Measurements from ENCODE around the gene KLF13. TPM values are rescaled to one million over a fixed set of nuclear protein-coding genes. Genes with fewer than 3 reads are reported as not detected.

KLF13 gene
- total and polyA plus RNA-seq, 10 of the 15 experiments (the other 5 are each of a cell fraction or from before 2014, with no cell fraction given), result 20.3 to 109 (median 51.4) TPM

DNA sequence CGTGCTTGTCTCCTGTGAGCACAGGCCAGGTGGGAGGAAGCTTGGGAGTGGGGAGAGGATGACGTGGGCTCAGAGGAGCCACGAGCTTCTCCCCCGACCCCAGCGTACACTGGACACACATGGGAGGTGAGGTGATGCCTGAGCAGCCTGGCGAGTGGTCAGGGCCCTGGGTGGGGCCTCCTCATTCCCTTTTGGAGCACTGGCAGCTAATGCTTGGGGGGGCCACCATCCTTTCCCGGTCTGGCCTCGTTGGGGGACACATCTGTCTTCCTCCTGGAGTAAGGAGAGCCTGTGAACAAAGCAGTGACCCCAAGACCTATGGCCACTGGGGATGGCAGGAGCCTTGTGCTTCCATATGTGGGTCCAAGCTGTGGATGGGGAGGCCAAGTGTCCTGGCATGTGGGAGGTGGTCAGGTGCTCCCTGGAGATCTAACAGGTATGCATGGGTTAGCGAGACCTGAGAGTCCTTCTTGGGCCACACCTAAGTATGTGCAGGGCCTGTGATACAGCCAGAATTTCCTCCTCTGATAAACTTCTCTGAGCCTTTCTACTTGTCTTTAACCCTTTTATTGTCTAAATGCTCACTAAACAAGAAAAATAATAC is 9.5 kb downstream of the KLF13 start:
- TF ChIP-seq BHLHE40 (IDR thresholded peaks at IDR 0.05; ENCODE audit: borderline replicate concordance in 1 of 2, low read depth in 2 of 2, low read length in 1 of 2) (peak in 1 of 2 experiments; percentile 12; a peak in 1 of 4 replicates), HDAC2 (IDR thresholded peaks at IDR 0.05) (no peak)
- POLR2A ChIA-PET, result interaction anchor here (1.1 to 1.3 kb wide), 2 partner anchors 10 to 30 kb away, joined by 3 to 8 read pairs; partner anchors contain the start of gene KLF13
- intact Hi-C loops (cut with micrococcal nuclease; ENCODE audit: unreplicated experiment) (no loop called here), in situ Hi-C loops (cut with MboI) (loop anchor here (10.0 to 25.0 kb wide), 3 partner anchors 331 to 1276 kb away; partner anchors contain the start of genes ARHGAP11A and ARHGAP11B)
- Histone ChIP-seq H3K9me3 (replicated peaks; ENCODE audit: control insufficient read depth, insufficient read depth, low read length) (no peaks in the 10 kb centered on the region), H3K27ac (ENCODE audit: control insufficient read depth, insufficient read depth) (no peak overlapping the region), H3K9ac (ENCODE audit: control insufficient read depth, insufficient read depth, low read length) (no peak overlapping the region), H2AFZ (ENCODE audit: control insufficient read depth, low read depth, low read length) (no peak overlapping the region), H3K36me3 (ENCODE audit: control insufficient read depth in 2 of 2, insufficient read depth in 2 of 2, low read length in 1 of 2) (peaks cover 4 to 12% of the 10 kb centered on the region in 2 experiments), H3K27me3 (replicated peaks in 1 of 2; ENCODE audit: control insufficient read depth in 2 of 2, insufficient read depth in 2 of 2, low read length in 1 of 2) (no peaks in the 10 kb centered on the region), H3K79me2 (ENCODE audit: control insufficient read depth, insufficient read depth, low read length) (peaks cover 97% of the 10 kb centered on the region), H3K4me2 (ENCODE audit: control insufficient read depth, insufficient read depth) (peak overlapping the region; percentile 42), H3K4me3 (no peak overlapping the region), H3K4me1 (ENCODE audit: control insufficient read depth, insufficient read depth, low read length) (peaks cover 86% of the 10 kb centered on the region), H4K20me1 (ENCODE audit: control insufficient read depth, insufficient read depth) (peaks cover 16% of the 10 kb centered on the region)
- no peak for ATAC-seq
- no peak for FAIRE-seq
- SMC1A ChIA-PET (ENCODE audit: uncharacterized antibody, unreplicated experiment), result interaction anchor here (0.7 to 1.0 kb wide), 2 partner anchors 33 to 105 kb away, joined by 3 read pairs; no protein-coding TSS in a partner anchor
- no peak for DNase-seq (ENCODE audit: low read depth, low spot score)
- RAD21 ChIA-PET (ENCODE audit: unreplicated experiment), result interaction anchor here (1.0 to 1.3 kb wide), 3 partner anchors 10 to 99 kb away, joined by 3 to 5 read pairs (median 4); no protein-coding TSS in a partner anchor
- BruUV-seq (replicated peaks), result no TSS peak
- CTCF ChIA-PET, result interaction anchor here (0.6 to 1.5 kb wide), 3 partner anchors 83 to 534 kb away, joined by 3 to 7 read pairs (median 4); no protein-coding TSS in a partner anchor
- 90% methylated on average over 9 of the region's 9 CpGs for WGBS (ENCODE audit: insufficient coverage, insufficient replicate concordance, low lambda C conversion rate, missing lambda C conversion rate)

DNA sequence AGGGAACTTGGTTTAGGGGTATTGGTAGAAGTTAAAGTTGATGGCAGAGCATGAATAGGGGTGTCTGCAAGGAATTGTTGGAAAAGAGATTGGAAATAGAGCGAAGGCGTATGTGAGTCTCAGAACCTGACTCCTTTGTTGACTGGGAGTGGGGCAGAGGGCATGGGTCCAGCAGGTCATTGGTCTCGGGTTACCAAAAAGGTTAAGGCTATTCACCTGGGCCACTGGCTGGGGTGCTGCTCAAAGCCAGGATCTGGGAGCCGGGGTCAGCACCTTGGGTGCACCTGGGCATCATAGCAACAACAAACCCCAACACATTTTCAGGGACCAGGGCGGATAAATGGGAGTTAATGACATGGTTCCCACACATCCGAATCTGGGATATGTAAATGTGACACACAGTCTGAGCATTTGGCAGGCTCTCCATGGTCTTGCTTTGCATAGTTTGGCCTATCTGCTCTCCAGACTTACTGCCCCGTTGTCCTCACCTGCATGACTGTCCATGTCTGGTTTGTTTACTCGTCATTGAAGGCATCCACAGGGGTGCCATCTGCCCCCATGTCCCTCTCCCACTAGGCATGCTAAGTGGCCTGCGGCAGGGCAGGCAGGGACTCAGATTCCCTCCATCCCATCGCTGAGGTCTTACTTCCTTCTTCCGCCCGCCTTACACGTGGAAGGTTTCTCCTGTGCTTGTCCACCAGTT is 10.1 kb downstream of the KLF13 start:
- no peak for DNase-seq (ENCODE audit: low read depth, low spot score)
- H3K4me1 ChIP-seq (ENCODE audit: control insufficient read depth, insufficient read depth, low read length), result peaks cover 86% of the 10 kb centered on the region
- ChIA-PET POLR2A (interaction anchor here (1.3 kb wide), 1 partner anchor 10 kb away, joined by 8 read pairs; the partner anchor contains the start of gene KLF13), CTCF (no interaction called here), SMC1A (ENCODE audit: uncharacterized antibody, unreplicated experiment) (no interaction called here), RAD21 (ENCODE audit: unreplicated experiment) (interaction anchor here (1.1 to 1.7 kb wide), 2 partner anchors 9 to 10 kb away, joined by 3 to 5 read pairs; partner anchors contain the start of gene KLF13)
- no TSS peak for BruUV-seq (replicated peaks)
- ATAC-seq, result no peak
- H3K36me3 ChIP-seq (ENCODE audit: control insufficient read depth in 2 of 2, insufficient read depth in 2 of 2, low read length in 1 of 2), result peaks cover 4 to 14% of the 10 kb centered on the region in 2 experiments
- H3K9me3 ChIP-seq (replicated peaks; ENCODE audit: control insufficient read depth, insufficient read depth, low read length), result no peaks in the 10 kb centered on the region
- 55% methylated on average over 13 of the region's 13 CpGs for WGBS (ENCODE audit: insufficient coverage, insufficient replicate concordance, low lambda C conversion rate, missing lambda C conversion rate)
- H3K27me3 ChIP-seq (replicated peaks in 1 of 2; ENCODE audit: control insufficient read depth in 2 of 2, insufficient read depth in 2 of 2, low read length in 1 of 2), result no peaks in the 10 kb centered on the region
- peak overlapping the region; percentile 33 for H3K4me2 ChIP-seq (ENCODE audit: control insufficient read depth, insufficient read depth)
- peaks cover 12% of the 10 kb centered on the region for H4K20me1 ChIP-seq (ENCODE audit: control insufficient read depth, insufficient read depth)
- intact Hi-C loops (cut with micrococcal nuclease; ENCODE audit: unreplicated experiment), result no loop called here
- TF ChIP-seq BACH1 (IDR thresholded peaks at IDR 0.05; ENCODE audit: borderline replicate concordance), result no peak
- no peak for TF ChIP-seq CREB1 (IDR thresholded peaks at IDR 0.05; ENCODE audit: low read depth)
- TF ChIP-seq RBBP5 (conservative IDR thresholded peaks at IDR 0.05), result no peak
- TF ChIP-seq, protein P1, sequence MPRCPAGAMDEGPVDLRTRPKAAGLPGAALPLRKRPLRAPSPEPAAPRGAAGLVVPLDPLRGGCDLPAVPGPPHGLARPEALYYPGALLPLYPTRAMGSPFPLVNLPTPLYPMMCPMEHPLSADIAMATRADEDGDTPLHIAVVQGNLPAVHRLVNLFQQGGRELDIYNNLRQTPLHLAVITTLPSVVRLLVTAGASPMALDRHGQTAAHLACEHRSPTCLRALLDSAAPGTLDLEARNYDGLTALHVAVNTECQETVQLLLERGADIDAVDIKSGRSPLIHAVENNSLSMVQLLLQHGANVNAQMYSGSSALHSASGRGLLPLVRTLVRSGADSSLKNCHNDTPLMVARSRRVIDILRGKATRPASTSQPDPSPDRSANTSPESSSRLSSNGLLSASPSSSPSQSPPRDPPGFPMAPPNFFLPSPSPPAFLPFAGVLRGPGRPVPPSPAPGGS (IDR thresholded peaks at IDR 0.05; ENCODE audit: borderline replicate concordance, insufficient read depth, low read depth, low read length, poor library complexity, severe bottlenecking), result no peak
- TF ChIP-seq WRNIP1 (IDR thresholded peaks at IDR 0.05; ENCODE audit: borderline replicate concordance, low read depth, low read length), result no peak
- no peak for TF ChIP-seq YBX1 (IDR thresholded peaks at IDR 0.05)
- TF ChIP-seq POLR2A (IDR thresholded peaks at IDR 0.05; ENCODE audit: low read depth, low read length), result no peak
- no peak for TF ChIP-seq BRCA1 (IDR thresholded peaks at IDR 0.05; ENCODE audit: low read depth, low read length)
- TF ChIP-seq BCL11A (IDR thresholded peaks at IDR 0.05; ENCODE audit: low read depth, low read length), result no peak
- no peak for TF ChIP-seq IKZF2 (IDR thresholded peaks at IDR 0.05)
- no peak for FAIRE-seq
- peaks cover 97% of the 10 kb centered on the region for H3K79me2 ChIP-seq (ENCODE audit: control insufficient read depth, insufficient read depth, low read length)
- no peak overlapping the region for H2AFZ ChIP-seq (ENCODE audit: control insufficient read depth, low read depth, low read length)
- in situ Hi-C loops (cut with MboI), result loop anchor here (10.0 to 25.0 kb wide), 3 partner anchors 332 to 1276 kb away; partner anchors contain the start of genes ARHGAP11A and ARHGAP11B
- no peak overlapping the region for H3K9ac ChIP-seq (ENCODE audit: control insufficient read depth, insufficient read depth, low read length)
- H3K4me3 ChIP-seq, result no peak overlapping the region
- no peak overlapping the region for H3K27ac ChIP-seq (ENCODE audit: control insufficient read depth, insufficient read depth)
